HG03064 (cell line): ENCODE results near the gene ZCCHC2.

Experiments
- ATAC-seq: cut with Tn5 transposase; IDR thresholded peaks from one replicate; pipeline ENCODE4 v1.9.1; 2021; ENCODE audit warnings: low read depth; ENCODE audit not compliant: unreplicated experiment

The ZCCHC2 gene

DNA sequence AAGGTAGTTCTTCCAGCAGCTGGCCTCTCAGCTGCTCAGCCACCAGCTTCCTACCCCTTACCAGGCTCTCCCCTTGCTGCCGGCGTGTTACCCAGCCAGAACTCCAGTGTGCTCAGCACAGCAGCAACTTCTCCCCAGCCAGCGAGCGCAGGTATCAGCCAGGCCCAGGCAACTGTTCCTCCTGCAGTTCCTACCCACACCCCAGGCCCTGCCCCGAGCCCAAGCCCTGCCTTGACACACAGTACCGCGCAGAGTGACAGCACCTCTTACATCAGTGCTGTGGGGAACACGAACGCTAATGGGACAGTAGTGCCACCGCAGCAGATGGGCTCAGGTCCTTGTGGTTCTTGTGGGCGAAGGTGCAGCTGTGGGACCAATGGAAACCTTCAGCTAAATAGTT lies 52.0 kb downstream of the ZCCHC2 start:
- no peak for ATAC-seq

DNA sequence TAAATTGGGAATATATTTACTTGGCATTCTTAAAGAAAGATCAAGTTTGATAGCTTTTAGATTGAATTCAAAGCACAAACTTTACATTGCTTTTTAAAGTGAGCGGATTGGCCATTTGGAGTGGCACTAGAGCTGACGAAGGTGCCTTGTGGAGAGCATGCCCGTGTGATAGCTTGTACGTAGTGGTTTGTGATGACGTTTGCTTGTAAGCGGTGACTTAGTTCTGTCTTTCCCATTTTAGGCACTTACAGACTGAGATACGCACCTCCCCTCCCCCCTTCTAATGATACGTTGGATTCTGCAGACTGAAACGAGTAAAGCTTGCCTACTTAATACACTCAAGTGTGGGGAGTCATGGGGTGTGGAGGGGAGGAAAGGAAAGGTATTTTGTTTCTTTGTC lies 53.4 kb downstream of the ZCCHC2 start:
- ATAC-seq, result no peak

DNA sequence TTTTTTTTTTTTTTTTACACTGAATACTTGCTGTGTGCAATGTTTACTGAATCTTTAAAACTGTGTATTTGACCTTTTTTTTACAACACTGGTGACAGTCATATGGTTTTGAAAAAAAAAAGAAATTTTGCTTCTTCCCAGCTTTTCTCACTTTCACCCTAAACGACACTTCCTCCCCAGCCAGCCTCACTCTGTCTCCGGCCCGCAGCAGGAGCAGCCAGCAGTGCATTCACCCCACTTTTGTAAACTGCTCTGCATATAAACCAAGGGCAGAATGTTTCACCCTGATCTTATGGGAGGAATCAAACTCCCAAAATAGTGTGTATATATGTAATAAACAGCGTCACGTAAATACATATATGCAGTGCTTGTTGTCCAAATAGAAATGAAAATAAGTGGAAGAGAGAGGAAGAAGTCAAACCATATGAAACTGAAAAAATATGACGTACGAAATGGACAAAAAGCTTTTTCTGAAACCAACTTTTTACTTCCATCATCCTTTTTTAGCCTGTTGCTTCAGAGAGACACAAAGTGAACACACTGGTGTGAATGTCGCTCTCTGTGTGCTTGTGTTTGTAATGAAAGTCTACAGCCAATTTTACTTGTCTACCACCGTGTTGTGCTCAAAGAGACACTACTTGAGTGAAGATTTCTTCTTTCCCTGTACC lies 54.2 kb downstream of the ZCCHC2 start:
- ATAC-seq, result peak; percentile 63

DNA sequence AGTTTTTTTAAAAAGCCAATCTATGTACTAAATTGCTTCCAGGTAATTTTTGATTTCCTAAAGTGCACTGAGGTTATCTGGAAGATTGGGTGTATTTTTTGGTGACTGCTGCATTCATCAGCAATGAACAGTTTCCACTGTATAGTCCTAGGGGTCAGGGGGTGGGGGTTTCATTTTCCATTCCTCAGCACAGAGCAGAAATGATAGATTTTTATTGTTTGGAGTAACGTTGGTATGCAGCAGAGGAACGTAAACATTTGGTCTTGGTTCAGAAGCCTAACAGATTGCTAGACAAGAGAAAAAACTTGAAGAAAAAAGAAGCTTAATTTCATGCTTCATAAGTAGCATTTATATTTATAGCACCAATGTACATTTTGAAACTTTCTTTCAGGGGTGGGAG lies 54.9 kb downstream of the ZCCHC2 start:
- ATAC-seq, result no peak

DNA sequence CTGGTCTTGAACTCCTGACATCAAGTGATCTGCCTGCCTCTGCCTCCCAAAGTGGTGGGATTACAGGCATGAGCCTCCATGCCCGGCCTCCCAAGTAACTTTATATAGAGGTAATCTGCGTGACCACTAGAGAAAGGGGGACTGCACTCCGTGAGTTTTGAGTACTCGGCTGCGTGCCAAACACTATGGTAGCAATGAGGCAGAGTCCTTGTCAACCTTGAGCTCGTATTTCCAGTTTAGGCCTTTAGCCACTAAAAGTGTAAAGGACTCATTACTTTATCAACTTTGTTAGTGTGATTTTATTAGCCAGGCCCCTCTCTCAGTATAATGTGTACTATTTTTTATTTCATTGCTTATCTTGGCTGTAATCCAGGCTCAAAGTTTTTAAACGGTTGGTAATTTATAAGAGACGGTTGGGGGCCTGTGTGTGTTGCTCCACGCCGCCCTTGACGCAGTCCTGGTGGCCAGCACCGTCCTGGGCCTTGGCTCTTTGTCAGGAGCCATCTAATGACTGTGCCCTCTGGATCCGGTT lies 56.2 kb downstream of the ZCCHC2 start:
- no peak for ATAC-seq

DNA sequence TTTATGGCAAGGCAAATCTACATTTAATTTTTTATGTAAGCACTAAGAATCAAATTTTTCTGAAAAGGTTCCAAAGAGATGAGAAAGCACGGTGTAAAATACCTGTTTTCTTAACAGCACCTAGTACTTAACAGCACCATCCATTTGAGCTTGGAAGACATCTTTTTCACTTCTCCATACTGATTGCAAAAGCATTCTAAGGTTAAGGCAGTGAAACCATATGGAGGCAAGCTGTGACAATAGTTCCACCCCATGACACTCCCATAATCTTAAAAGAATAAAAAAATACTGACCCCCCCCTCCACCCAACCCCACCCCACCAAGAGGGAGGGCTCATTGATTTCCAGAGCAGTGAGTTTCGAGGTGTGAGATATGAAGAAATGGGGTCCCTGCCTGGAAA lies 60.6 kb downstream of the ZCCHC2 start:
- ATAC-seq, result no peak

DNA sequence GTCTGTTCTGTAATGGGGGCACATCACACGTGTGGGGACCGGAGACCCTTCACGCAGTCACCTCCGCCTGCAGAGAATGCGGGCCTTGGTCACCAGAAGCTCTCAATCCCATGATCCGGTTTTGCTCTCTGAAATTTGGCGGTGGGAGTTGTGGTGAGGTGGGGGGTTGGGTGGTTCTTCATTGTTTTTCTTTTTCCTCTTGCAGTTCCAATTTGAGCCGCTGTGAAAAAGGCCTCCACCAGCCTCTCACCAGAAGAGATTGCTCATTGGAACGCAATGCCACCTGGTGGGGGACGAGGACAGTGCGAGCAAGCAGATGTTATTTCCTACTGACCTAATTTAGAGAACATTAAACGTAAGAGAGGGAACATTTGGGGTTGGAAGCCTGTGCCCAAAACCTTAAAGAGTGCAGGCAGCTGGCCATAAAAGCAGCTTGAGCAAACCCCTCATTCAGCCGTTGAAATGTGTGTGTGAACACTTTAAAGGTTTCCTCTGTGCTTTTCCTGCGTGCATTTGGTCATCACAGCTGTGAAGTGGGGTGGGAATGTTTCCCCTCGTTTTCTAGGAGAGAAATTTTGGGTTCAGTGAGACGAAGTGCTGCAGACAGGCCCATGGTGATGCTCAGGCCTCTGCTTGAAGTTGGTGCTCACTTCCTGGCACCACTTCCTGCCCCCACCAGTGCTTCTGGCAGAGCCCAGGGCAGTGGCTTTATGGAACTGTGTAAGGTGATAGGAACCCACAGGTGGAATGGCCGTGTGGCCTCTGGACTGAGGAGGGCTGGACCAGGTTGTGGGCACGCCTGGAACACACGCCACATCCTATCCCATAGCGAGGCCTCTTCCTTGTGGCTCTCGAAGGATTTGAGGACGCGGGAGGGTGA lies 61.7 kb downstream of the ZCCHC2 start:
- peak; percentile 67 for ATAC-seq

DNA sequence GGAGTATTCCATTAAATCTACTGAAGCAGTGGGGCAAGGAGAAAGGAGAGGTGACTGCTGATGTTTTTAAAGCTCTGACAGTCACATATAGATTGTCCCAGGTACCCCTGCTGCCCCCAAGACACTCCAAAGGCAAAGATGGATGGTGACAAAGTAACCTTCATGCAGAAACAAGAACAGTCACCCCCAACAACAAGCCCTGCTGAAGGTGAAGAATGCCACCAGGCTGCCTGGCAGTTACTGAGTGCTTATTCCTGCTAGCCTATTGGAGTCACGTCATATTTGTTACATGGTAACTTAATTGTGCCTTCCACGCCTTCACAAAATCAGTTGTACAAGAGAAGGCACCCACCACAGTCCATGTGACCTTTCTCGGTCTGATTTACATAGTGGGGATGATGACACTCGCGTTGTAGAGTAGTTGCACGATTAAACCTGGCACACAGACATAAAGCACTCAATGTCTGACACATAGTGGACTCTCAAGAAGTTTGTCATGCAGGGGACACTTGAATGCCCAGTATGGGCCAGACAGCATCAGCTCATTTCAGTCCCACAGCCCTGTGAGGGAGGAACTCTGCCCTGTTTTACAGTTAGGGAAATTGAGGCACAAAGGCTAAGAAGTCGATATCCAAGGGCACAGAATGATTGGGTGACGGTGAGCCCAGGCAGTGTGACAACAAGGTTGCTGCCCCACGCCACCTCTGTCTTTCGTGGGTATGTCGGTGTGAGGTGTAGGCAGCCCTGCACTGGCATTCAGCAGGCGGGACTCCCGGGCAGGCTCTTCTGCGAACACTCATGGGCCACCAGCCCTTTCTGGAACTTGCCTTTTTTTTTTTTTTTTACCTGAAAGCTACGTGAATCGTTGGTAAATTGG lies 62.7 kb downstream of the ZCCHC2 start:
- peak; percentile 18 for ATAC-seq

DNA sequence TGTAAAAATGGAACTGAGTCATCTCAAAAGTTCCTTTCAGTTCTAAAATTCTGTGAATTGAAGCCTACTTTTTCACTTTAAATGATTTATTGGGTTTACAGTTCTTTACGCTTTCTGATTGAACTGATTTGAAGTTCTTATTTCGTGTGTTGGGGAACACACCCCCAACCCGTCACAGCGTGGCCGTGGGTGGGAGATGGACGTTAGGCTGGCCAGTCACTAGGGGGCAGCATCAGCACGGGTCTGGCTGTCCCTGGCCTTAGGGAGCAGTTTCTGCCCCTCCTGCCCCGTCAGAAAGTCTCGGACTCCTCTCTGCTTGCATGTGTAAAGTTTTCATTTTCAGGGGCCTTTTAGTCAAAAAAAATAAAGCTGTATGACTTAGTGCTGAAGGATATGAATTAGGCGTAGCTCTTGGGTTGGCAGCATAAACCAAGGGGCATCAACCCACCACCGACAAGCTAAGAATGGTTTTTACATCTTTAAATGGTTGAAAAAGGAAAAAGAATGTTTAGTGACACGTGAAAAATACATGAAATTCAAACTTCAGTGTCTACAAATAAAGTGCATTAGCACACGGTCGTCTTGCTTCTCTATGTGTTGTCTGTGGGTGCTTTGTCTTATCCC lies 63.4 kb downstream of the ZCCHC2 start:
- peak; percentile 69 for ATAC-seq

DNA sequence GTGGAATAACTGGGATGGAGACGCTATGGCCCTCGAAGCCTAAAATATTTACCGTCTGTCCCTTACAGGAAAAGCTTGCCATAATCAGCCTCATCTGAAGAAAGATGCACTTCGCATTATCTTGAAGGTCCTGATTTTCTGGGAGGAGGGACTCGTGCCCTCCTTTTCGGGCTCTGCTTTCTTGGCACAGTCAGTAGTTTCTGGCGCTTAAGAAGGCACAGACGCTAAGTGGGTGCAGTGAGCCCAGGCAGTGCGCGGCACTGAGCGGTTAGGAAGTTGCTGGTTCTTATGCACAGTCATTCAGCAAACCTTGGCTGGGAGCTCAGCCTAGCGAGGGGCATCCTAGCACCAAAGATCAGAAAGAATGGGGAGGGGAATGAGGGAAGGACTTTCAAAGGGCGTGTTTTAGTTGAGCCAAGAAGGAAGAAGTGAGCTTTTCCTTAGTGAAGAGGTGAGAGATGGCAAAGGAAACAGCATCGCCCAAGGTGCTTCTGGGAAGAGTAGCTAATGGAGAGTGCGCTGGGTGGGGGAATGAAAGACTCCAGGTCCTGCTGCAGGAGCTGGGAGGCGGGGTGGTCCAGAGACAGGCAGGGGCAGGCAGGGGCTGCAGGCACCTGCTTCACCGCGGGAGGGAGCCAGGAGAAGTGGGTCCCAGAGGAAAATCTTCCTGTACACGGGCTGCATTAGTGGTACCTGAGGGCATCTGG lies 64.1 kb downstream of the ZCCHC2 start:
- no peak for ATAC-seq

DNA sequence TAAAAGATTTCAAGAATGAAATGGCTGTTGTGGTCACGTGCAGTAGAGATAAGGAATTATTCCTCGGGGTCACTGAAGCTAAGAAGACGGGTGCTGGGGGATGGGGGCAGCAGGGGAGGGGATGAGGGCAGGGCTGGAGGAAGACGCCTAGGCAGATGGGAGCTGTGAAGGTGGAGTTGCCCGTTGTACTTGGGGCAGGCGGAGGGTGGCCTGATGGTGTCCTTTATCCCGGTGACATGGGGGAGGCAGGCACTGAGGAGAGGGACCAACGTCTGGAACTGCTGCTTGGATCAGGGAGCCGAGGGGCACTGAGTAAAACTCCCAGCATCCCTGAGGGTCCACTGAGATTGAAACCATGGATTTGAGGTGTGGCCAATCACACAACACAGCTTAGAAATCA lies 64.9 kb downstream of the ZCCHC2 start:
- ATAC-seq, result no peak

DNA sequence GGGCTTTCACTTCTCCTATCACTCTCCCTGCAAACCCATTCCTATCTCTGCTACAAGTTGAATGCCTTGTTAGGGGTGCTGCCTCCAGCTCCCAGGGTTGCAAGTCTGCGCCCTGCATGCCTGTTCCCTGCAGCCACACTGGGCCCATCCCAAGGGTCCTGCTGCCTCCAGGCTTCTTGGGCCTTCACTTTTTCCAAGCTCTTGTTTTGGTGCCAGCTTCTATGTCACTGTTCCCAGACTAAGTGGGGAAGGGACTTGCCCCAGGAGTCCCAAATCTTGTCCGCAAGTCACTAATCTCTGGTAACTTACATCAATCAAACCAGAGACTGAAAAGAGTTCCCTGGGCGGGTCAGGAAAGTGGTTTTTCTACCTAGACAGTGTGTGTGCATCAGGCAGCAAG lies 65.4 kb downstream of the ZCCHC2 start:
- no peak for ATAC-seq

DNA sequence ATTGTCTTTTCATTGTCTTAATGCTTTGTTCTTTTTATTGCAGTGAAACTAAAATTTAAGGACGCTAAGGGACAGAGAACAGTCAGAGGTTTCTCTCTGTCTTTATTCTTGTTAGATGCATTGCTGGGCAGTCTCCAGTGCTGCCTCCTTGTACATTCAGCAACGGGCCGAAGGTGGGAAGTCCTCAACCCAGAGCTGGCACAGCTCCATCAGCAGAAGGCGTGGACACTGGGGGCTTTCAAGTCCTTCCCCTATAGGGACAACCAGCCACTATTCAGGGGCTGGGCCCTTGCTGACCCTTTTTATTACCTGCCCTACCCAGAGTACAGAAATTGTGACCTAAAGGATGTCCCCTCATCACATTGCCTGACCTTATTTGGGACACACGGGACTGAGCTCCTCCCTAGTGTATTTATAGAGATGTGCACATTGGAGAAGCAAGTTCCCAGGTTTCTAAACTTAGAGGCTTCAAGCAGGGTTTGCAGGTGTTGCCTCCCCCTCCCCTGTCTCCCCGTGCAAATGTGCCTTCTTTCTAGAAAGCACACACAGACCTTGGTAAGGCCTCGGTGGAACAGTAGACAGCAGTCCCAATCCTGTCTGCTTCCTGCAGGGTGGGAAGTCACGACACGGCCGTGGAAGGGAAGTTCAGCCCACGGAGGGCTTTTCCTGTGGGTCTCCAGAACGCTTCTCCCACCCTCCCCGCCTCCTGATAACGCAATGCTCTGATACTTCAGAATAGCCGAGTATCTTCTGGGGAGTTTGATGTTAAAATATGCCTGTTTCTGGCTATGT lies 68.2 kb downstream of the ZCCHC2 start:
- no peak for ATAC-seq

DNA sequence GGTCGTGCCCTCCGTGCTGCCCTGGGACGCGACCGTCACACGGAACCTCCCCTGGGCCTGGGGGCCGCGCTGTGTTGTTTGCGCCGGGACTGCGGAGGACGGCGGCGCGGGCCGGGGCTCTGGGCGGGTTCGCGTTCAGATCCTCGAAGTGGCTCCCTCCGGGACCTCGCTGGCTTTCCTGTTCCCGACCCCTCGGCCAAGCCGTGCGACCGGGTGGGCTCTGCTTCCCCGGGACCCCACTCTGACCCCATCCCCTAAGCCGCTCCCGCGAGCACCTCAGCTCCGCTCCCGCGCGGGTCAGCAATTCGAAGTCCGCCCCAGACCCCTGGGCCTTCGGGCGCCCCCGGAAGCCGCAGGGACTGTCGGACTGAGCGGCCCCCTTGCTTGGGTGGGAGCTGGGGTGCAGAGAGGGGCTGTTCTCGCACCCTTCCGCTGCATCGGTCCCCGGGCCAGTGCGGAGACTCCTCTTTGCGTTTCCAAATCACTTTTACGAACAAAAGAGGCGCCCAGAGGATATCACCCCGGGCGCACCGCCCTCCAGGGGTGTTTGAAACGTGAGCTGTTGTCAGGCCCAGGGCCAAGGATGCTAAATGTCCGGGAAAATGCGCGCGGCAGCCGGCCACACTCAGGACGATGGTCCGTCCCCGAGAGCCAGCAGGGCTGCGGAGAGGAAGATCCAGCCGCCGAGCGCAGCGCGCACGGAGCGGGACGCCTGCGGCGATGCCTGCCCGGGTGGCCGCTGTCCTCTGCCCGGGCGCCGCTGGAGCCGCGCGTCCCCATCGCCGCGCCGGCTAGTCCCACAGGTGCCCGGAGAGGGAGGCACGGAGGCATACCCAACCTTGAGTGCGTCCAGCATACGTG lies 73.5 kb downstream of the ZCCHC2 start:
- ATAC-seq, result no peak

DNA sequence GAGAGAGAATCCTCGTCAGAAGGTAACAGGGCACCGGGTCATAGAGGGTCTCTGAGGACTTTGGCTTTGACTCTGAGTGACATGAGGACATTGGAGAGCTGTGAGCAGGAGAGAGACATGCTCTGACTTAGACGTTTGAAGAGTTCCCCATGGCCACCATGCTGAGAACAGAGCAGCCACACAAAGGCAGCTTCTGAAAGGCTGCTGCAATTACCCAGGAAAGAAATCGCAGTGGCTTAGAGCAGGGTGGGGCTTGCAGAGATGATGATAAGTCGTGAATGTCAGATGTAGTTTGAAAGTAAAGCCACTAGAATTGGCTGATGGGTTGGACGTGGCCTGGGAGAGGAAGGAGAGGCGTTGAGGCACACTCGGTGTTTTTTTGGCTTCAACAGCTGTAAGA lies 79.0 kb downstream of the ZCCHC2 start:
- ATAC-seq, result no peak

DNA sequence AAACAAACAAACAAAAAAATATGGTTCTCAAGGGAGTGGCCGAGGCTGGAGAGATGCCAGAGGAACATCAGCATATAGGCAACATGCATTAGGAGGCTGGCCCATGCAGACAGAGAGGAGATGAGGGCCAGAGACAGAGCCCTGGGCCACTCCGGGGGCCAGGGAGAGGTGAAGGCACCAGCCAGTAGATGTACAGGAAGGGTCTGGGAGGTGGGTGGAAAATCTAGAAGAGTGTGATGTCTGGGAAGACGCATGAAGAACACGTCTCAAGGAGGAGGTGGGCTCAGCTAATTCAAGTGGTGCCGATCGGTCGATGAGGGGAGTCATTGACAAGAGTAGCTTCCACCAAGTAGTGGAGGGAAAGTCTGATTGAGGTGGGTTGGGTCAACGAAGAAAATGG lies 79.9 kb downstream of the ZCCHC2 start:
- no peak for ATAC-seq

DNA sequence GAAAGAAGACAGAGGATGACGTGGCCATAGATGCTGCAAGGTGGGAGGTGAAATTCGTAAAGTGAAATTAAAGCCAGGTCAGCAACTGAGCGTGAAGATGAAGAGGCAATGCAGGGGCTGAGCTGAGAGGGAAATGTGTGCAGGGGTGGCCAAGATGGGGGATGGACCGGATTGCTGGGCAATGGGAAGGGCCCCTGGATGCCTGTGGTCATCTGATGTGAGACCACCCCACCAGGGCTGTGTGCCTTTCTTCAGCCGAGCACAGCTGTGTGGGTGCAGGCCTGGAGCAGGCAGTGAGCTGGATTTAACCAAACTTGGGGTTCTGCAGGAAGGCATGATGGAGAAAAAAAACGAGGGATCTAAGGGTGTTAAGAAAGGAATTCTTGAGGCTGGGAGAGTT lies 80.4 kb downstream of the ZCCHC2 start:
- ATAC-seq, result no peak

DNA sequence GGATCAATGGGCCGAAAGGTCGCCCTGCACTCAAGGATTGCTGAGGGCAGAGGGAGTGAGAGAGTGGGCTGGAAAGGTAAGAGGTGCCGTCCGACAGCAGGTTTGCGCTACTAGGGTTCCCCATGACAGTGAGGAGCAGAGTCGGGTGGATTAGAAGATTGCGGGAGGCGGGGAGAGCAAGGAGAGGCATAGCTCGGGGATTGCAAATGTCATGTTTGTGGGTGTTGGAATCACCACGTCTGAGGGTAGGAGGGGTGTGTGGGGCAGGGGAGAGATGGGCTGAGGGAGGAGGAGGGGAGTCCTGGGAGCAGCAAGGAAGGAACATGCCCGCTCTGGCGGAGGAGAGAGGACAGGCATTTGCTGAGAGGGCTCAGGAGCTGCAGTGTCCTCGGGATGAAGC lies 81.2 kb downstream of the ZCCHC2 start:
- no peak for ATAC-seq
